ENCODE data around the gene VPS39. TPM values are rescaled to one million over a fixed set of nuclear protein-coding genes. Genes with fewer than 3 reads are reported as not detected.
A peak's percentile ranks its signal among the peaks of the same experiment; 100 is the strongest.

The VPS39 gene
- polyA plus RNA-seq, 2 of the 4 experiments (the other 2 are of a cell fraction), result 18.3 to 33.3 TPM

DNA sequence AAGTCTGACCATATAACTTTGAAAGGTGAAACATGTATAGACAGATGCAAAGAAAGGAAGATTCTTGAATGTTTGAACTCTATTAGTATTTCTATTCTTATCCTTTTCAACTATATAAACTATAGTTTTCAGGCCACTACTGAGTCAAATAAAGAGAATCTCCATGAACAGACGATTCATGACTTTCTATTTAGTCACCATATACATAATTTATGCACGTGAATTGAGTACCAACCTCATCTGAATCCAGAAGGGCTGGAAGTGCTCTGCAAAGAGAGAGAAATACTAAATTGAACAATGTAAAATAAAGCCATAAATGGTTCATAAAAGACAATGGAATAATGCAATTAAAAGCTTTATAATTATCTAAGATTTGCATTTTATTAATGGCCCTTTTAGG, 9.5 kb upstream of the VPS39 start:
- FAIRE-seq, result no peak
- H3K4me2 ChIP-seq, result no peak overlapping the region
- CTCF ChIA-PET, result no interaction called here
- no peak overlapping the region for H3K4me3 ChIP-seq
- H3K9me3 ChIP-seq, result no peaks in the 10 kb centered on the region
- POLR2A ChIA-PET, result no interaction called here
- DNase-seq (ENCODE audit: low read depth in 1 of 2, low spot score in 1 of 2), result no peak
- WGBS (ENCODE audit: missing lambda C conversion rate), result 63% methylated on average over 2 of the region's 2 CpGs
- H3K4me1 ChIP-seq, result no peaks in the 10 kb centered on the region
- H3K27ac ChIP-seq, result no peak overlapping the region
- ATAC-seq, result no peak
- no peak for TF ChIP-seq CHD2 (IDR thresholded peaks at IDR 0.05; ENCODE audit: low read length, partially characterized antibody)
- no peak for TF ChIP-seq EHMT2 (IDR thresholded peaks at IDR 0.05; ENCODE audit: low read depth)
- TF ChIP-seq ZC3H11A (IDR thresholded peaks at IDR 0.05), result no peak
- TF ChIP-seq, protein P1, sequence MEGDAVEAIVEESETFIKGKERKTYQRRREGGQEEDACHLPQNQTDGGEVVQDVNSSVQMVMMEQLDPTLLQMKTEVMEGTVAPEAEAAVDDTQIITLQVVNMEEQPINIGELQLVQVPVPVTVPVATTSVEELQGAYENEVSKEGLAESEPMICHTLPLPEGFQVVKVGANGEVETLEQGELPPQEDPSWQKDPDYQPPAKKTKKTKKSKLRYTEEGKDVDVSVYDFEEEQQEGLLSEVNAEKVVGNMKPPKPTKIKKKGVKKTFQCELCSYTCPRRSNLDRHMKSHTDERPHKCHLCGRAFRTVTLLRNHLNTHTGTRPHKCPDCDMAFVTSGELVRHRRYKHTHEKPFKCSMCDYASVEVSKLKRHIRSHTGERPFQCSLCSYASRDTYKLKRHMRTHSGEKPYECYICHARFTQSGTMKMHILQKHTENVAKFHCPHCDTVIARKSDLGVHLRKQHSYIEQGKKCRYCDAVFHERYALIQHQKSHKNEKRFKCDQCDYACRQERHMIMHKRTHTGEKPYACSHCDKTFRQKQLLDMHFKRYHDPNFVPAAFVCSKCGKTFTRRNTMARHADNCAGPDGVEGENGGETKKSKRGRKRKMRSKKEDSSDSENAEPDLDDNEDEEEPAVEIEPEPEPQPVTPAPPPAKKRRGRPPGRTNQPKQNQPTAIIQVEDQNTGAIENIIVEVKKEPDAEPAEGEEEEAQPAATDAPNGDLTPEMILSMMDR (IDR thresholded peaks at IDR 0.05), result no peak
- no peak for TF ChIP-seq EP300 (IDR thresholded peaks at IDR 0.05)
- TF ChIP-seq TP53 (CRISPR knock-in tag; IDR thresholded peaks at IDR 0.05), result no peak
- TF ChIP-seq EHF (CRISPR knock-in tag; IDR thresholded peaks at IDR 0.05), result no peak
- no peak for TF ChIP-seq JUNB (IDR thresholded peaks at IDR 0.05)
- TF ChIP-seq RCOR1 (IDR thresholded peaks at IDR 0.05; ENCODE audit: low read depth, low read length), result no peak
- TF ChIP-seq, protein P2, sequence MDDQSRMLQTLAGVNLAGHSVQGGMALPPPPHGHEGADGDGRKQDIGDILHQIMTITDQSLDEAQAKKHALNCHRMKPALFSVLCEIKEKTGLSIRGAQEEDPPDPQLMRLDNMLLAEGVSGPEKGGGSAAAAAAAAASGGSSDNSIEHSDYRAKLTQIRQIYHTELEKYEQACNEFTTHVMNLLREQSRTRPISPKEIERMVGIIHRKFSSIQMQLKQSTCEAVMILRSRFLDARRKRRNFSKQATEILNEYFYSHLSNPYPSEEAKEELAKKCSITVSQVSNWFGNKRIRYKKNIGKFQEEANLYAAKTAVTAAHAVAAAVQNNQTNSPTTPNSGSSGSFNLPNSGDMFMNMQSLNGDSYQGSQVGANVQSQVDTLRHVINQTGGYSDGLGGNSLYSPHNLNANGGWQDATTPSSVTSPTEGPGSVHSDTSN (IDR thresholded peaks at IDR 0.05), result no peak
- TF ChIP-seq, protein P3, sequence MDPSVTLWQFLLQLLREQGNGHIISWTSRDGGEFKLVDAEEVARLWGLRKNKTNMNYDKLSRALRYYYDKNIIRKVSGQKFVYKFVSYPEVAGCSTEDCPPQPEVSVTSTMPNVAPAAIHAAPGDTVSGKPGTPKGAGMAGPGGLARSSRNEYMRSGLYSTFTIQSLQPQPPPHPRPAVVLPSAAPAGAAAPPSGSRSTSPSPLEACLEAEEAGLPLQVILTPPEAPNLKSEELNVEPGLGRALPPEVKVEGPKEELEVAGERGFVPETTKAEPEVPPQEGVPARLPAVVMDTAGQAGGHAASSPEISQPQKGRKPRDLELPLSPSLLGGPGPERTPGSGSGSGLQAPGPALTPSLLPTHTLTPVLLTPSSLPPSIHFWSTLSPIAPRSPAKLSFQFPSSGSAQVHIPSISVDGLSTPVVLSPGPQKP (IDR thresholded peaks at IDR 0.05; ENCODE audit: low read depth, low read length), result no peak
- TF ChIP-seq MAZ (IDR thresholded peaks at IDR 0.05; ENCODE audit: borderline replicate concordance, low read depth, low read length), result no peak
- no peak for TF ChIP-seq RNF2 (IDR thresholded peaks at IDR 0.05; ENCODE audit: borderline replicate concordance, low read depth)
- TF ChIP-seq MYC (IDR thresholded peaks at IDR 0.05; ENCODE audit: borderline replicate concordance, low read length), result no peak
- no peak for TF ChIP-seq ZFP36 (IDR thresholded peaks at IDR 0.05; ENCODE audit: borderline replicate concordance, partially characterized antibody)
- TF ChIP-seq CEBPB (IDR thresholded peaks at IDR 0.05), result no peak

DNA sequence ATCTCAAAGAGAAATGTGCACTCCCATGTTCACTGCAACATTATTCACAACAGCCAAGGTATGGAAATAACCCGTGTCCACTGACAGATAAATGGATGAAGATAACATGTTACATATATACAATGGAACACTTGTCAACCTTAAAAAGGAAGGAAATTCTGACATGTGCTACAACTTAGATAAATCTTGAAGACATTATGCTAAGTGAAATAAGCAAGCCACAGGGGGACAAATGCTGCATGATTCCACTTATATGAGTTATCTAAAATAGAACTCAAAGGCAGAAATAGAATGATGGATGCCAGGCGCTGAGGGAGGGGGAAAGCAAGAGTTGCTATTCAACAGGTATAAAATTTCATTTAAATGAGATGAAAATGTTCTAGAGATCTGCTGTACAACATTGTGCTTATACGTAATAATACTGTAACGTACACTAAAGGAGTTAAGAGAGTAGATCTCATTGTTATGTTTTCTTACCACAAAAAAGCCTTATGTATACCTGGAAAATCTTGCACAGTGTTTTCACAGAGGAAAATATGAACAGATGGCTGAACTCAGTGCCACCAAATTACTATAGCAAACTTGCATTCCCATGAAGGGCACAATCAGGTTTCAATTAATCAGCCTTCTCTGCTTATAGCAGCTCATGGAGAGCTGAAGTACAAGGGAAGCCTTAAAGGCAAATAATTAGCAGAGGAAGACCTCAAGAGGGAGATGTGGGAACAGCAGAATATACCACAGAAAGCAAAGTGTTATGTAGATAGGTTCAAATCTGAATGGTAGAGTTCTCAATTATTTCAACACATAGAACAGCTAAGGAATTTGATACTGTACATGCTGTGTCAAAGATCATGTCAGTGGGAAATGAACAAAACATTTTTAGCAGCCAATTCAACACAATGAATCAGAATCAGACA, 8.1 kb upstream of the VPS39 start:
- no peaks in the 10 kb centered on the region for H3K4me1 ChIP-seq
- FAIRE-seq, result no peak
- ChIA-PET CTCF (interaction anchor here (0.7 to 1.3 kb wide), 2 partner anchors 126 to 168 kb away, joined by 3 read pairs; no protein-coding TSS in a partner anchor), POLR2A (interaction anchor here (1.0 kb wide), 1 partner anchor 57 kb away, joined by 4 read pairs; the partner anchor contains the start of genes GANC and TMEM87A)
- 97% methylated on average over 4 of the region's 4 CpGs for WGBS (ENCODE audit: missing lambda C conversion rate)
- no peak overlapping the region for H3K27ac ChIP-seq
- H3K4me3 ChIP-seq, result no peak overlapping the region
- no peaks in the 10 kb centered on the region for H3K9me3 ChIP-seq
- 0 out of 6 replicates have a peak, but pooled peaks of 1 of the 2 experiments have one; percentile 31 for ATAC-seq
- H3K4me2 ChIP-seq, result no peak overlapping the region
- DNase-seq (ENCODE audit: low read depth in 1 of 2, low spot score in 1 of 2), result no peak
- TF ChIP-seq JUN (IDR thresholded peaks at IDR 0.05) (no peak), JUNB (IDR thresholded peaks at IDR 0.05) (no peak), TP53 (CRISPR knock-in tag; IDR thresholded peaks at IDR 0.05) (no peak), ZC3H11A (IDR thresholded peaks at IDR 0.05) (no peak), BHLHE40 (IDR thresholded peaks at IDR 0.05; ENCODE audit: low read depth, low read length) (no peak), CBX8 (IDR thresholded peaks at IDR 0.05) (no peak), RAD21 (conservative IDR thresholded peaks at IDR 0.05 in 1 of 2, IDR thresholded peaks at IDR 0.05 in 1 of 2) (no peak), HOXA7 (CRISPR knock-in tag; IDR thresholded peaks at IDR 0.05) (no peak), CHD2 (IDR thresholded peaks at IDR 0.05; ENCODE audit: low read length, partially characterized antibody) (no peak), HEYL (CRISPR knock-in tag; IDR thresholded peaks at IDR 0.05) (no peak), POLR2A (IDR thresholded peaks at IDR 0.05; ENCODE audit: low read length) (no peak), CBX2 (IDR thresholded peaks at IDR 0.05; ENCODE audit: borderline replicate concordance, low read depth) (no peak), TFCP2L1 (CRISPR knock-in tag; IDR thresholded peaks at IDR 0.05) (no peak), PHF8 (IDR thresholded peaks at IDR 0.05; ENCODE audit: borderline replicate concordance, low read depth) (no peak)
- TF ChIP-seq, protein P4, sequence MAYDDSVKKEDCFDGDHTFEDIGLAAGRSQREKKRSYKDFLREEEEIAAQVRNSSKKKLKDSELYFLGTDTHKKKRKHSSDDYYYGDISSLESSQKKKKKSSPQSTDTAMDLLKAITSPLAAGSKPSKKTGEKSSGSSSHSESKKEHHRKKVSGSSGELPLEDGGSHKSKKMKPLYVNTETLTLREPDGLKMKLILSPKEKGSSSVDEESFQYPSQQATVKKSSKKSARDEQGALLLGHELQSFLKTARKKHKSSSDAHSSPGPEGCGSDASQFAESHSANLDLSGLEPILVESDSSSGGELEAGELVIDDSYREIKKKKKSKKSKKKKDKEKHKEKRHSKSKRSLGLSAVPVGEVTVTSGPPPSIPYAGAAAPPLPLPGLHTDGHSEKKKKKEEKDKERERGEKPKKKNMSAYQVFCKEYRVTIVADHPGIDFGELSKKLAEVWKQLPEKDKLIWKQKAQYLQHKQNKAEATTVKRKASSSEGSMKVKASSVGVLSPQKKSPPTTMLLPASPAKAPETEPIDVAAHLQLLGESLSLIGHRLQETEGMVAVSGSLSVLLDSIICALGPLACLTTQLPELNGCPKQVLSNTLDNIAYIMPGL (CRISPR knock-in tag; IDR thresholded peaks at IDR 0.05; ENCODE audit: borderline replicate concordance), result no peak
